Adrenal gland (tissue), 12 donors: Measurements from ENCODE around the gene SIGLEC1. TPM values are rescaled to one million over a fixed set of nuclear protein-coding genes. Genes with fewer than 3 reads are reported as not detected.

Source experiments
- polyA plus RNA-seq, 3 donors: library from polyadenylated mRNA; stranded (reverse); fragments of 200-250 nt in 2 of 3; fragments of 350-450 nt in 1 of 3; fragmentation: Illumina TruSeq in 1 of 3; extraction: RNeasy Lipid Tissue Mini Kit (QIAGEN cat#74804) in 1 of 3; gene quantifications; one replicate each; pipeline ENCODE4 v1.2.3, GENCODE V29; 2013 to 2014
- total RNA-seq, 9 donors: library from RNA; depleted of rRNA in 4 of 9; stranded (reverse); fragments of >200 nt in 4 of 9; fragments of 120-200 nt in 1 of 9; fragmentation: NEBNext Ultra II Directional in 1 of 9; extraction: Animal tissue kit (Norgen Biotek cat#: 25700) in 1 of 9; gene quantifications; one replicate each; pipeline versions ENCODE4 v1.1.0 to v1.2.4, GENCODE V29; 2013 to 2023
- donor health status: healthy with polysubstance abuse.
- donor health status: Bipolar disorder and iron deficiency.
- donor health status: DM: yes; HTN: yes; CAD: no.
- donor health status: DM: no; HTN: no; CAD: no.
- donor health status: DM: no; HTN: no; CAD: no.
- donor health status: DM: yes; HTN: yes; CAD: no.

Gene SIGLEC1
- total and polyA plus RNA-seq, 12 donors, result 0.33 to 47.2 (median 28.7) TPM

Other genes starting within 250 kb of the SIGLEC1 start
- 10 to 100 TPM; 42.5 to 74.8 (median 51.7) TPM for gene ATRN, start 241.6 kb downstream of the SIGLEC1 start, total RNA-seq
- 10 to 100 TPM in 1 of 3 donors, 1 to 10 TPM in 2; 6.2 to 81.1 (median 6.4) TPM for gene ATRN, start 241.6 kb downstream of the SIGLEC1 start, polyA plus RNA-seq
- gene GFRA4, start 49.2 kb downstream of the SIGLEC1 start, total RNA-seq, result not detected
- not detected for gene GFRA4, start 49.2 kb downstream of the SIGLEC1 start, polyA plus RNA-seq
- gene ADAM33, start 30.6 kb downstream of the SIGLEC1 start, total RNA-seq, result 1 to 10 TPM in 5 of 9 donors, under 1 TPM in 4; 0.42 to 7.9 (median 1.6) TPM
- 10 to 100 TPM in 2 of 3 donors, under 1 TPM in 1; 0.84 to 65.0 (median 33.2) TPM for gene ADAM33, start 30.6 kb downstream of the SIGLEC1 start, polyA plus RNA-seq
- 1 to 10 TPM; 2.8 to 9.3 (median 5.4) TPM for gene HSPA12B, start 20.1 kb upstream of the SIGLEC1 start, total RNA-seq
- gene HSPA12B, start 20.1 kb upstream of the SIGLEC1 start, polyA plus RNA-seq, result 10 to 100 TPM in 1 of 3 donors, 1 to 10 TPM in 2; 1.5 to 10.9 (median 9.1) TPM
- gene ADISSP, start 55.2 kb upstream of the SIGLEC1 start, total RNA-seq, result 10 to 100 TPM; 17.6 to 31.5 (median 24.6) TPM
- 10 to 100 TPM in 2 of 3 donors, 1 to 10 TPM in 1; 4.4 to 42.1 (median 24.4) TPM for gene ADISSP, start 55.2 kb upstream of the SIGLEC1 start, polyA plus RNA-seq
- gene SPEF1, start 68.8 kb upstream of the SIGLEC1 start, total RNA-seq, result 1 to 10 TPM in 1 of 9 donors, under 1 TPM in 7, not detected in 1; 0.14 to 1.4 (median 0.32) TPM
- under 1 TPM in 2 of 3 donors, not detected in 1; 0.40 to 0.81 TPM for gene SPEF1, start 68.8 kb upstream of the SIGLEC1 start, polyA plus RNA-seq
- gene CENPB, start 74.1 kb upstream of the SIGLEC1 start, total RNA-seq, result 100 to 1,000 TPM in 4 of 9 donors, 10 to 100 TPM in 5; 41.3 to 112 (median 98.7) TPM
- 10 to 100 TPM; 25.8 to 54.8 (median 41.8) TPM for gene CENPB, start 74.1 kb upstream of the SIGLEC1 start, polyA plus RNA-seq
- 10 to 100 TPM in 7 of 9 donors, 1 to 10 TPM in 2; 7.1 to 24.4 (median 14.3) TPM for gene CDC25B, start 83.7 kb upstream of the SIGLEC1 start, total RNA-seq
- 10 to 100 TPM in 2 of 3 donors, 1 to 10 TPM in 1; 5.5 to 61.7 (median 35.8) TPM for gene CDC25B, start 83.7 kb upstream of the SIGLEC1 start, polyA plus RNA-seq
- 10 to 100 TPM; 21.2 to 50.3 (median 25.9) TPM for gene AP5S1, start 107.9 kb upstream of the SIGLEC1 start, total RNA-seq
- 10 to 100 TPM in 2 of 3 donors, 1 to 10 TPM in 1; 9.6 to 10.5 (median 10.2) TPM for gene AP5S1, start 107.9 kb upstream of the SIGLEC1 start, polyA plus RNA-seq
- 10 to 100 TPM; 16.1 to 46.7 (median 38.1) TPM for gene MAVS, start 134.2 kb upstream of the SIGLEC1 start, total RNA-seq
- gene MAVS, start 134.2 kb upstream of the SIGLEC1 start, polyA plus RNA-seq, result 10 to 100 TPM in 2 of 3 donors, 1 to 10 TPM in 1; 10.0 to 28.4 (median 20.6) TPM
- 10 to 100 TPM; 32.5 to 70.1 (median 47.4) TPM for gene PANK2, start 176.8 kb upstream of the SIGLEC1 start, total RNA-seq
- gene PANK2, start 176.8 kb upstream of the SIGLEC1 start, polyA plus RNA-seq, result 10 to 100 TPM; 34.3 to 58.0 (median 44.7) TPM